Hematopoietic multipotent progenitor cell treated with erythropoietin and hydrocortisone succinate and interleukin-3 and kit ligand, for 8 days (in vitro differentiated cells): Measurements from ENCODE around the gene TMIGD3.

Experiments
- DNase-seq: peaks from one replicate; pipeline ENCODE4 v3.0.0-alpha.2; 2015

The TMIGD3 gene

DNA sequence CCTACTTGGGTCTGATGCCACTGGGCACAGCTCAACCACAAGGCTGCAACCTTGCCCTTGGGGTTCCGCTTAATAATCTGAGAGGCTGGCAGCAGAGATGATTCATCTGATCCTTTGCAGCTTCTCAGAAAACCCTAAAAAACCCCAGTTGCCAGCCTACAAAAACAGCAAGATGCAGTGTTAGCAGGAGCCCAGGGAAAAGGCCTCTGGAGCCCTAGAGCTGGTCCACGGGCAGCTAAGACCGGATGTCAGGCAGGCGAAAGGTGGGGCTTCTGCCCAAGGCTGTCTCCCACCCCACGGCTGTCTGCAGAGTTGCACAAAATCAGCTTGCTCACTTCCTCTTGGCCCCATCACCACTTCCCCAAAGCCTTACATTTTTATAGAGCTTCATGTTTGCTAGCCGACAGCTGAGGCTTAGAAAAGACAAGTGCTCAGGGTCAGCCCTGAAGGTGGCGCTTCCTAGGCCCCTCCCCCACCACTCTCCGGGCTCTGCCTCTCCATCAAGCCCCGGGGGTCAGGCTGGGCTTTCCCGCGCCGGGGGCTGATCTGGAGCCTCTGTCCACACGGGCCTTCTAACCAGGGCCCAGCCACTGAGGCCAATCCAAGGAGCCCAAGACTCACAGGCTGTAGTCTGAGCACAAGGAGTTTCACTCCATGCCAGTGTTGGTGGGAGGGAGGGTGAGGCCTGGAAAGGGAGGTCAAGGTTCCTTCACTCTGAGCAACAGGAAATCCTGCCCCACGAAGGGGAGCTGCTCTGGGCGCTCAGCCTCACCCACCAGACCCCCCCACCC is 4.2 kb upstream of the TMIGD3 start:
- DNase-seq, result peak; percentile 72

- DNase-seq, result no peak
These were observed 3.1 kb upstream of the TMIGD3 start for GRCh38 chr1:111506561-111506960.

GRCh38 chr1:111505641-111506119 is 2.2 kb upstream of the TMIGD3 start:
- DNase-seq, result no peak

DNA sequence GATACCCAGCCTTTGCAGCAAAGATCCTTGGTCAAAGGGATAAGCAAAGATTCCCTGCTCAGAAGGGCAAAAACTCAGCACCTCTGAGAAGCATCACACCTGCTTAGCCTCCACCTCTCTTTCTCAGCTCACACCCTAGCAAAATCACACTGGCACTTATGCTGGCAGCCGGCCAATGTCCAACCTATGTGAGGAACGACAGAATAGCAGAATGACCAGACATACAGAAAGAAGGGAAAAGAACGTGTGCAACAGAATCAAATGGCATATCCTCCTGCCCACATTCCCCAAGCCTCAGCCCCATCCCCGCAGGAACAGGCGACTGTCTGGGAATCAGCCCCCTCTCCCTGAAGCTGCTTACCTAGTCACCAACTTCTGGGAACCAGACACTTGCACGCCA is 664 bp upstream of the TMIGD3 start:
- no peak for DNase-seq

GRCh38 chr1:111501645-111502044 is 1.8 kb downstream of the TMIGD3 start:
- no peak for DNase-seq

- DNase-seq, result no peak
These were observed 4.2 kb downstream of the TMIGD3 start for GRCh38 chr1:111499026-111499785.

DNA sequence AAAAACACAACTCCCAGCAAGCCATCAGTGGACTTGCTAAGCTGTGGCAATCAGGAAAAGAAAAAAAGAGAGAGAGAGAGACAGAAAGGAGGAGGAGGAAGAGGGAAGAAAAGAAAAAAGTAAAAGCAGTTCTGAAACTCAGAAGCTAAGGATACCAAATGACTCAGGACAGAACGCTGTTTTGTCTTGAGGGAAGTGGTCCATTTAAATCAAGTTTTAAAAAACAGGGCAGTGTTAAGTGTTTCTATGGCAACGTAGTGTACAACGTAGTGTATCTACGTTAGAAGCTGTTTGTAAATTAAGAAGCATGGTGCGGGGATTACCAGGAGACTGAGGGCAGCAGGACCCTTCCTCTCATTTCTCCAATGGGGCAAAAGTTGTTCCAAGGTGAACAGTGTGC is 5.8 kb downstream of the TMIGD3 start:
- DNase-seq, result no peak

DNA sequence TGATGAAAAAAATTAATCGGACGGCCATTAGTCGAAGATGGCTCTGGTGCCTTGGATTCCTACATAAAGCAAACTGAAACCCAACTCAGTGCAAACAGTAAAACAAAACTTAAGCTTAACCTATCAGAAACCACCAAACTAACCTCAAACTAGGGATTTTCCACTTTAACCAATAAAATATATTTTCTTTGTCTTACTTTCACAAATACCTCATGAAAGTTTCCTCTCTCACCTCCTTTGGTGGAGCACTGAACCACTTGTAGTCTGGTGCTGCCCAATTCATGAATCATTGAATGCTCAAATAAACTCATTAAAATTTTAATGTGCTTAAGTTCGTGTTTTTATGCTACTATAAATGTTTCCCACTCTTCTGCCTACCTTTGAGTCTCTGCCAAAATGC is 7.0 kb downstream of the TMIGD3 start:
- DNase-seq, result no peak

DNA sequence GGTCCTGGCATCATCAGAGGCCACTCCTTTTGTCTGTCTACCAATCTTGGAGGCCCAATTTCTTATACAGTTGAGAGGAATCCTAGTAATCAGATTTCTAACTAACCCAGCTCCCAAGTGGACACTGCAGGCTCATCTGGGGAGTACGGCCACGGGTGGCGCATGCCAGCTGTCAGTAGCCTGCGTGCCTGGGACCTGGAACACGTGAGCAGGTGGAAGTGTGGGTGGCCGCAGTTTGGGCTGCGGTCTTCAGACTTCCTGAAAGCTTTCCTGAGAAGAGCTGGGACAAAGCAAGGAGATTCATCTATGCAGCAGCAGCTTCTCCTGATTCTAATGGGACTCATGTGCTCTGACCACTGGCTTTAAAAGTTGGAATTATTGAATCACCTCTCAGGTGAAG is 12.4 kb downstream of the TMIGD3 start:
- no peak for DNase-seq

- DNase-seq, result no peak
These were observed 13.2 kb downstream of the TMIGD3 start for GRCh38 chr1:111490220-111490619.

DNA sequence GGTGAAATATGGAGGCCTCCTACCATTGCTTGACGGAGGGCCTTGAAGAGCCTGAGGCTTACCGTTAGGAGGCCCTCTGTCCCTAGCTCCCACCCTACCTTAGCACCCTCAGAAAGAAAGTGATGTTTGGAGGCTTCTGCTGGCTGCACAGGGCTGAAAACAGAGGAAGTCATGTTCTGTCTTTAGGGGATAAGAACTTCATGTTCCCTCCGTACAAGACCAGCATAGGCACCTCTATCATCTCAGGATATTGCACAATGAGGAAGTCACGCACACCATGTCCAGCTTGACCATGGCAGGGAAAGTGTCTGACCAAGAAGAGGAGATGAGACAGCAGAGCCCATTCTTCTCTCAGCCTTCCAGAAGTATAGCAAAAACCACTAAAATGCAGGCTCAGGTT is 13.8 kb downstream of the TMIGD3 start:
- no peak for DNase-seq

- no peak for DNase-seq
These were observed 14.8 kb downstream of the TMIGD3 start for GRCh38 chr1:111488669-111489068.

DNA sequence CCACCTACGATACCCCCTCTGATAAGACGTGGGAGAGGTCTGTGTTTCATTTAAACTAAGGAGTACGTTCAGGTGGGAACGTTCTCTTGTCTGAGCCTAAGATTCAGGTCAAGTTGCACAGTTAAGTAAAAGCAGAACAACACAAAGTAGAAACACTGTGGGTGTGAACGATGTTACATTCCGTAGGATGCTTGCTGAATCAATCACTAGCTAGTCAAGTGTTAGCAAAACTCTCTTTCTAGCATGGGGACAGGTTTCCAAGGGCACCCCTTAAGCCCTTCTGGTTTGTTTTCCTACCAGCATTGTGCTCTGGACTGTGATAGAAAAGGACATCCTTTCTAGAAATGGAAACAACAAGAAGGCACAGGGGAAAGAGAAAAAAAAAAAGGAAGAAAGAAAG is 16.3 kb downstream of the TMIGD3 start:
- DNase-seq, result no peak

GRCh38 chr1:111486431-111486830 is 17.0 kb downstream of the TMIGD3 start:
- no peak for DNase-seq

GRCh38 chr1:111484391-111485026 is 18.9 kb downstream of the TMIGD3 start:
- DNase-seq, result no peak

DNA sequence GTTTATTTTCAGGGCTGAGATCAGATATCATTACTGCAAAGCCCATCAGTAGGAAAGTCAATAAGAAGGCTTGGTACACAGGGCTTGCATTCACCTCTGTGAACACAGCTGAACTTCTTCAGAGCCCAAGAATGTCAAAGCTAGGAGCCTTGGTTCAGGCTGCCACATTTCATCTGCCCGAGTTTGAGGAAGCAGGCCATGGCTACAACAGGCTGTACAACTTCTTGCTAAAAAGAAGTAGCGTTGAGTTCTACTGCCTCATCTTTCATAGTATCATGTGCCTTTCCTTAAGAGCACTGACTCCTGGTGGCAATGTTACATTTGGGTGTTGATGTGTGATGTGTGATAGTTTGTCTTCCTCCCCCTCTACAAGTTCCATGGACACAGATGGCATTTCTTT is 19.6 kb downstream of the TMIGD3 start:
- DNase-seq, result no peak

- no peak for DNase-seq
These were observed 20.3 kb downstream of the TMIGD3 start for GRCh38 chr1:111483166-111483565.

DNA sequence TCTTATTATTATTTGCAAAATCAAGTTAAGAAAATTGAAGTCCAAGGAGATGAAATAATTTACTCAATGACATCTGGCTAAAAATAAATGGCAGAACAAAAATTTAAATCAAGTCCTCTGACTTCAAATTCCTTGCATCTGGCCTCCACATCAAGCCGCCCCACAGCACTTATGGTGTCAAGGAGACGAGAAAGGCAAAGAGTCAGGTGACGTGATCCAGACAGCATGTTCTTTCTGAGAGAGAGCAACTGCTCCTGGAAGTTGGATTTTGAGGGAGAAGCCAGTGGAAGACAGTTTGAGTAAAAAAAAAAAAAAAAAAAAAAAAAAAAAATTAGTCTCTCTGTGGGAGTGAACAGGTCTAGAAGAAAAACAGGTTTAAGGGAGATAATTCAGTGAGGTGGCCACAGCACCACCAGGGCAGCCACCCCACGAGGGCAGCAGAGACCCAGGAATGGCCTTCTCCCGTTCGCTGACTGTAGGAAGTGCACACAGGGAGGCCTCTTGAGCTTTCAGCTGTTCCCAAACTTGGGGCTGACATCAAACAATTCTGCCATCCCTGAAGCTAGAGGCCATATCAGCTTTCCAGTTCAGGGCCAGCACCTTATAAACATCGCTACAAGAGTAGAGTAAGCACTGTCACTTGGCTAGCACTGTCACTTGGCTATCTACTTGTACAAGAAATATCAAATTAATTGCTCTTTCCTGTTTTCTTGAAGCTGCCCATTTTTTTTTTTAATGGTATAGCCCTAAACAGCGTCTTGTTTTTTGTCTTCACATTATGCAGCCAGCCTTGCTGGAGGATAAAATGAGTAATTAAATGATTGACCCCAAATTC is 21.8 kb downstream of the TMIGD3 start:
- peak; percentile 79 for DNase-seq

DNA sequence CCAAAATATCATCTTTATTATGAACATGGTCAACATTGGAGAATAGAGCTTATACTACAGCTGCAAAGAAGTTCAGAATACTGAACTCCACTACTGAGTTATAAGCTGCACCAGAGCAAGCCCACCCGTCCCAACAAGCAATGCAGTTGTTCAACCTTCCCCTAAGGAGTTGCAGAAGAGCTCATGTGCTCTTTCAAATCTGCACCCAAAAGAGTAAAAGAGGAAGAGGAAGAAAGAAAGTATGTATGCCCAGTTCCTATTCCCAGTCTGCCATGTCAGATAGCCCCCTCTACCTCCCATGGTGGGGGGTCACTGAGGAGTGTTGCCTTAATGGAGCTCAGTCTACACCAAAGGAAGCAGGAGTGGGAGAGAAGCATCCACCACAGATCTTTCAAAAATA is 22.8 kb downstream of the TMIGD3 start:
- DNase-seq, result no peak

DNA sequence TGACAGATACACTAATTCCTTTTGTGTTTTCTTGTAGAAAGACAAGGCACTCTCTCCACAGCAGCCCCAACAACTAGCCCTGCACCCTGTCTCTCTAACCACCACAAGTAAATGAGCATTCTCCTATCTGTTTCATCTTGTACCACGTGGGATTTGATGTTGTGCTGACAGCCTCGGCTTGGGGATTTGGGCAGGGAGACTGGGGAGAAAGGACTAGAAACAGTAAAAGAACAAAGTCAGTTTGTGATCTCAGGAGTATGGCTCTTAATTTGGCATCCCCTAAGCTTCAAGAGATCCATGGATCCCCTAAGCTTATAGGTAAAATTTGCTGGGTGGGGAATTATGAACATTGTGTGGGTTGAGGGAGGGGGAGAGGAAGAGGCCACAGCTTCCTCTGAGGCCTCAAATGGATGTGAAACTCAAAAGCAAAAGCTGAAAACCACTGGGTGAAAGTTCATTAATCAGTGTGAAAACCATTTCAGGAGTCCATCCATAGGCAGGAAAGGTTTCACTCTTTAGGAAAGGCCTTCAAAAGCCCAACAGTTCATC is 26.6 kb downstream of the TMIGD3 start:
- DNase-seq, result peak; percentile 24

DNA sequence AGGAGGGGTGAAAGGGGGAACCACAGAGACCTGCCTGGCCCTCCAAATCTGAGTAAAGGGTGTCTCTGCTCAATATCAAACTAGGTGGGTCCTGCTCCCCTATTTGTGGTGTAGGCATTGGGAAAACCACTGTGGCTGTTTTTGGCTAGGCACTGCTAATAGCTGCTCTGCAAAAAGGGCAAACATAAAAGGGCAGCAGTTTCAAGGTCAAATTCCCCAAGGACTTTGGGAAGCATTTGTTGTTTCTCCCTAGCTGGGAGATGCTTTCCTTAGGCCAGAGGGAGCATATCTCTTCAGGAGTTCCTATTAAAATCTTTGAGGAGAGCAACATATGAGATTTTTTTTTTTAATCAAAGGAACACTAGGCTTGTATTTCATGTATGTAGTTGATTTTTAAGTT is 27.2 kb downstream of the TMIGD3 start:
- no peak for DNase-seq

- DNase-seq, result no peak
These were observed 27.7 kb downstream of the TMIGD3 start for GRCh38 chr1:111475701-111476100.

DNA sequence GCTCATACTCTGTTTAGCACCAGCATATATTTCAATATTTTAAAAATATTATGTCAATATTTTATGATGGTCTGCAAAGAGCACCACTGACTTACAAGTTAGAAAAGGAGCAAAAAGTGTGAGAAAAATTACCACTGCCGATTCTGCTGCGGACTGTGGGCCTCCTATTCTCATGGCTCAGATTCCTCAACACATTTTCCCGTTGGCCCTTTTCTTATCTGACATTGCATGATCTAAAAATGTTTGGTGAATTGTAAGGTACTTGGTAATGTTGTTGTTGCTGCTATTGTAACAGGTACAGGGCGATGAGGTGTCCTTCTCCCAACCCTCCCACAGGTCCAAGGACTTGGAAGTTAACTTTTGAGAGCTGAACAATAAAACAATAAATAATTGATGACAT is 28.9 kb downstream of the TMIGD3 start:
- DNase-seq, result no peak
